H1 (cell line): ENCODE measurements around the gene CPNE5. TPM values are rescaled to one million over a fixed set of nuclear protein-coding genes. Genes with fewer than 3 reads are reported as not detected.

ENCODE experiments used
- CTCF ChIA-PET: fragments of 300-600 bp; sonication (Branson Sonifier 250); formaldehyde crosslinking; loops from one replicate; lab custom pipeline; 2021; ENCODE audit not compliant: partially characterized antibody; lab: Charles Lee
- POLR2A ChIA-PET: fragments of 300-600 bp; sonication (Branson Sonifier 250); formaldehyde crosslinking; loops from one replicate; lab custom pipeline; 2021; ENCODE audit warnings: inconsistent platforms; ENCODE audit not compliant: partially characterized antibody; lab: Charles Lee
- DNase-seq, 2 experiments: peaks; one replicate each; pipeline versions ENCODE4 v3.0.0 to v3.0.0-alpha.2; 2010 to 2022; ENCODE audit warnings: low spot score in 2 of 2, low read depth in 1 of 2, mixed read lengths in 1 of 2
- FAIRE-seq: peaks from 2 replicates; lab custom pipeline; 2011; peaks lifted over from hg19 to GRCh38; lab: Jason Lieb, UNC
- H2AFZ ChIP-seq: 2 replicates; pipeline ENCODE4 v1.8.1; 2012; ENCODE audit warnings: low read length, inconsistent platforms
- H2AK5ac ChIP-seq: 2 replicates; pipeline ENCODE4 v1.6.1; 2013; ENCODE audit warnings: low read depth, low read length
- H2BK120ac ChIP-seq: replicated peaks from 2 replicates; pipeline ENCODE3; 2013; ENCODE audit warnings: low read depth, low read length, inconsistent platforms
- H2BK12ac ChIP-seq: 2 replicates; pipeline ENCODE4 v1.6.1; 2013; ENCODE audit warnings: low read depth, low read length
- H2BK15ac ChIP-seq: 2 replicates; pipeline ENCODE4 v1.6.1; 2013; ENCODE audit warnings: low read length
- H2BK20ac ChIP-seq: 2 replicates; pipeline ENCODE4 v1.6.1; 2013; ENCODE audit warnings: low read length
- H2BK5ac ChIP-seq: 2 replicates; pipeline ENCODE4 v1.6.1; 2013; ENCODE audit warnings: low read depth, low read length
- H3K14ac ChIP-seq: 2 replicates; pipeline ENCODE4 v1.6.1; 2013; ENCODE audit warnings: inconsistent platforms; ENCODE audit not compliant: insufficient read length
- H3K18ac ChIP-seq: 2 replicates; pipeline ENCODE4 v1.6.1; 2013; ENCODE audit warnings: low read length; ENCODE audit errors: extremely low read depth
- H3K23ac ChIP-seq: 2 replicates; pipeline ENCODE4 v1.6.1; 2013; ENCODE audit warnings: inconsistent platforms; ENCODE audit not compliant: insufficient read length
- H3K23me2 ChIP-seq: 2 replicates; pipeline ENCODE4 v1.6.1; 2013; ENCODE audit warnings: low read depth, low read length
- H3K27ac ChIP-seq: 2 replicates; pipeline ENCODE4 v1.6.1; 2011; ENCODE audit warnings: low read depth, low read length, inconsistent platforms
- H3K27me3 ChIP-seq, 4 experiments: replicated peaks in 1 of 4; 1 replicate in 1 of 4; 2 replicates in 3 of 4; pipeline versions ENCODE4 v1.6.1 to v1.8.1; 2011 to 2013; ENCODE audit warnings: low read length in 3 of 4, mild to moderate bottlenecking in 3 of 4, inconsistent platforms in 2 of 4, mixed read lengths in 2 of 4, moderate library complexity in 1 of 4; ENCODE audit not compliant: control insufficient read depth in 3 of 4, insufficient read depth in 3 of 4; ENCODE audit errors: extremely low read depth in 1 of 4
- H3K36me3 ChIP-seq, 4 experiments: 2 replicates each; pipeline versions ENCODE4 v1.6.1 to v1.8.1; 2011 to 2013; ENCODE audit warnings: mild to moderate bottlenecking in 4 of 4, low read length in 3 of 4, moderate library complexity in 2 of 4, control low read depth in 1 of 4, inconsistent platforms in 1 of 4; ENCODE audit not compliant: insufficient read depth in 4 of 4, control insufficient read depth in 2 of 4
- H3K4ac ChIP-seq: replicated peaks from 2 replicates; pipeline ENCODE3; 2013; ENCODE audit warnings: low read length, low read depth, mixed read lengths, inconsistent platforms; ENCODE audit not compliant: insufficient read length
- H3K4me1 ChIP-seq, 4 experiments: replicated peaks in 1 of 4; 1 replicate in 1 of 4; 2 replicates in 3 of 4; pipeline versions ENCODE4 v1.6.1 to v1.8.1; 2011 to 2013; ENCODE audit warnings: low read length in 3 of 4, inconsistent platforms in 2 of 4, mixed read lengths in 1 of 4; ENCODE audit not compliant: insufficient read depth in 4 of 4, control insufficient read depth in 3 of 4
- H3K4me2 ChIP-seq, 2 experiments: 2 replicates each; pipeline versions ENCODE4 v1.6.1 to v1.8.1; 2011 to 2013; ENCODE audit warnings: low read depth in 2 of 2, low read length in 2 of 2, control low read depth in 1 of 2, inconsistent platforms in 1 of 2, mild to moderate bottlenecking in 1 of 2; ENCODE audit not compliant: insufficient read depth in 1 of 2
- H3K4me3 ChIP-seq, 4 experiments: fragments of 200-600, 300-600 bp in 1 of 4; sonication (generic), shearing (Covaris generic), sonication (Bioruptor Twin) in 1 of 4; 2 replicates each; pipeline versions ENCODE4 v1.5.1 to v1.8.1; 2011 to 2016; ENCODE audit warnings: low read length in 4 of 4, low read depth in 3 of 4, control low read depth in 2 of 4, inconsistent platforms in 2 of 4, mild to moderate bottlenecking in 2 of 4, mixed read lengths in 1 of 4, moderate library complexity in 1 of 4; ENCODE audit not compliant: insufficient read depth in 2 of 4; ENCODE audit errors: extremely low read depth in 1 of 4
- H3K56ac ChIP-seq: replicated peaks from 2 replicates; pipeline ENCODE3; 2013; ENCODE audit warnings: low read depth, mild to moderate bottlenecking, mixed read lengths, low read length, inconsistent platforms; ENCODE audit not compliant: insufficient read length
- H3K79me1 ChIP-seq: 2 replicates; pipeline ENCODE4 v1.6.1; 2013; ENCODE audit warnings: low read depth, low read length, control low read depth
- H3K79me2 ChIP-seq, 2 experiments: 2 replicates each; pipeline versions ENCODE4 v1.6.1 to v1.8.1; 2012 to 2013; ENCODE audit warnings: low read length in 2 of 2, mild to moderate bottlenecking in 2 of 2, inconsistent platforms in 1 of 2; ENCODE audit not compliant: insufficient read depth in 2 of 2, control insufficient read depth in 1 of 2
- H3K9ac ChIP-seq, 4 experiments: replicated peaks in 1 of 4; 1 replicate in 1 of 4; 2 replicates in 3 of 4; pipeline versions ENCODE4 v1.6.1 to v1.8.1; 2011 to 2013; ENCODE audit warnings: low read depth in 3 of 4, low read length in 3 of 4, control low read depth in 2 of 4, mild to moderate bottlenecking in 2 of 4, moderate library complexity in 2 of 4, inconsistent platforms in 1 of 4; ENCODE audit errors: extremely low read depth in 1 of 4
- H3K9me3 ChIP-seq, 2 experiments: 2 replicates each; pipeline versions ENCODE4 v1.6.1 to v1.8.1; 2012 to 2013; ENCODE audit warnings: mild to moderate bottlenecking in 2 of 2, moderate library complexity in 2 of 2, control low read depth in 1 of 2, inconsistent platforms in 1 of 2, low read depth in 1 of 2, low read length in 1 of 2, mixed read lengths in 1 of 2; ENCODE audit not compliant: insufficient read depth in 2 of 2
- H4K20me1 ChIP-seq, 2 experiments: replicated peaks in 1 of 2; 2 replicates each; pipeline versions ENCODE3 to v1.8.1; 2011 to 2013; ENCODE audit warnings: inconsistent platforms in 2 of 2, low read length in 2 of 2, mild to moderate bottlenecking in 1 of 2; ENCODE audit not compliant: insufficient read depth in 2 of 2, control insufficient read depth in 1 of 2
- H4K5ac ChIP-seq: 2 replicates; pipeline ENCODE4 v1.6.1; 2013; ENCODE audit warnings: low read length, low read depth, mixed read lengths, inconsistent platforms; ENCODE audit not compliant: insufficient read length
- H4K8ac ChIP-seq: 2 replicates; pipeline ENCODE4 v1.8.0; 2013; ENCODE audit warnings: mild to moderate bottlenecking, moderate library complexity, low read length, inconsistent platforms; ENCODE audit not compliant: insufficient read depth; ENCODE audit errors: extremely low read depth
- H4K91ac ChIP-seq: replicated peaks from 2 replicates; pipeline ENCODE3; 2013; ENCODE audit warnings: low read length, mixed read lengths, inconsistent platforms; ENCODE audit not compliant: insufficient read length
- BACH1 ChIP-seq: IDR thresholded peaks from 2 replicates; pipeline ENCODE4 v1.6.1; 2012; ENCODE audit warnings: low read length, improper control_type of control experiment
- BRCA1 ChIP-seq: IDR thresholded peaks from 2 replicates; pipeline ENCODE4 v1.6.1; 2012; ENCODE audit warnings: low read depth, low read length, improper control_type of control experiment
- CBX8 ChIP-seq: fragments of 300-800, 300-1000 bp; sonication (generic); IDR thresholded peaks from 2 replicates; pipeline ENCODE4 v1.7.1; 2016; ENCODE audit warnings: low read depth, low read length, borderline replicate concordance
- EZH2 ChIP-seq: fragments of 200-600 bp; sonication (generic); IDR thresholded peaks from 2 replicates; pipeline ENCODE4 v1.7.1; 2012; ENCODE audit warnings: low read depth, mild to moderate bottlenecking, moderate library complexity, low read length, inconsistent platforms; ENCODE audit not compliant: severe bottlenecking
- JUN ChIP-seq: IDR thresholded peaks from 2 replicates; pipeline ENCODE4 v1.6.1; 2011; ENCODE audit warnings: low read depth, mild to moderate bottlenecking, improper control_type of control experiment, low read length
- NRF1 ChIP-seq: IDR thresholded peaks from 2 replicates; pipeline ENCODE4 v1.6.1; 2011; ENCODE audit warnings: mild to moderate bottlenecking, low read depth, low read length, improper control_type of control experiment
- RAD21 ChIP-seq, 2 experiments: IDR thresholded peaks in 1 of 2; conservative IDR thresholded peaks in 1 of 2; 2 replicates each; pipeline ENCODE4 v1.6.1; 2011; ENCODE audit warnings: low read depth in 2 of 2, low read length in 2 of 2, improper control_type of control experiment in 1 of 2, inconsistent platforms in 1 of 2, mild to moderate bottlenecking in 1 of 2, moderate library complexity in 1 of 2
- SP1 ChIP-seq: IDR thresholded peaks from 2 replicates; pipeline ENCODE4 v1.6.1; 2011; ENCODE audit warnings: low read depth, low read length
- SP4 ChIP-seq: IDR thresholded peaks from 2 replicates; pipeline ENCODE4 v1.6.1; 2012; ENCODE audit warnings: low read length, inconsistent platforms
- SUZ12 ChIP-seq: fragments of 200-600 bp; sonication (generic); IDR thresholded peaks from 2 replicates; pipeline ENCODE4 v1.6.1; 2012; ENCODE audit warnings: mild to moderate bottlenecking, inconsistent platforms, low read length, moderate library complexity, mixed read lengths
- WGBS, 2 experiments: shearing (Covaris generic) in 1 of 2; methylation state at CpG; one replicate each; pipeline versions ENCODE4 v1.1.6 to v1.1.7; 2013 to 2015; ENCODE audit warnings: low lambda C conversion rate in 2 of 2, mixed read lengths in 2 of 2, inconsistent platforms in 1 of 2, low coverage in 1 of 2, missing lambda C conversion rate in 1 of 2; ENCODE audit not compliant: insufficient replicate concordance in 2 of 2, insufficient coverage in 1 of 2, insufficient read length in 1 of 2; ENCODE audit errors: extremely low coverage in 1 of 2, missing lambda C conversion rate in 1 of 2; 5-methylcytosine and 5-hydroxymethylcytosine counted together
- polyA plus RNA-seq, 7 experiments: library from polyadenylated mRNA; depleted of rRNA in 3 of 7; stranded (reverse) in 5 of 7; unstranded in 2 of 7; fragments of >200 nt in 5 of 7; fragments of 200-250 nt in 2 of 7; gene quantifications; 1 replicate in 5 of 7; 2 replicates in 1 of 7; 4 replicates in 1 of 7; pipeline versions ENCODE4 v1.2.1 to v1.2.3, GENCODE V29; 2011 to 2013; ENCODE audit warnings: missing spikeins in 2 of 7, mixed read lengths in 2 of 7
- total RNA-seq: library from RNA; stranded (reverse); fragmentation: NEBNext Ultra II Directional; extraction: Animal tissue kit (Norgen Biotek cat#: 25700); gene quantifications from 2 replicates; pipeline ENCODE4 v1.2.1, GENCODE V29; 2021
- TF ChIP-seq, protein P1 (sequence below): IDR thresholded peaks from 2 replicates; pipeline ENCODE4 v1.6.1; 2012; ENCODE audit warnings: inconsistent platforms
- TF ChIP-seq, protein P2 (sequence below): IDR thresholded peaks from 2 replicates; pipeline ENCODE4 v1.6.1; 2012; ENCODE audit warnings: low read length, inconsistent platforms

Gene CPNE5
- total and polyA plus RNA-seq, 2 of the 8 experiments (the other 6 are each of a cell fraction or from before 2014, with no cell fraction given), result 0.88 to 1.8 TPM

GRCh38 chr6:36718560-36718959 is 120.7 kb downstream of the CPNE5 start:
- Histone ChIP-seq H2AK5ac (no peak overlapping the region), H2BK12ac (no peak overlapping the region), H3K27ac (no peak overlapping the region; the same call in 1 of the 2 replicates), H2BK5ac (no peak overlapping the region), H3K23ac (no peak overlapping the region), H3K14ac (no peak overlapping the region), H3K79me2 (no peaks in the 10 kb centered on the region), H3K36me3 (no peaks in the 10 kb centered on the region), H3K4me2 (no peak overlapping the region), H4K5ac (no peak overlapping the region), H2AFZ (no peak overlapping the region), H3K56ac (no peak overlapping the region), H2BK120ac (no peak overlapping the region), H4K20me1 (no peaks in the 10 kb centered on the region), H3K4me3 (no peak overlapping the region), H3K23me2 (no peaks in the 10 kb centered on the region), H3K4ac (no peak overlapping the region), H3K18ac (no peak overlapping the region), H3K79me1 (no peaks in the 10 kb centered on the region; the same call in 1 of the 2 replicates), H3K9me3 (no peaks in the 10 kb centered on the region), H4K91ac (no peak overlapping the region), H3K4me1 (peaks cover 0 to 9% (median 6%) of the 10 kb centered on the region in 4 experiments; a peak in 5 of 7 replicates), H4K8ac (peak overlapping the region; percentile 52; the same call in 1 of the 2 replicates), H2BK20ac (no peak overlapping the region), H3K9ac (no peak overlapping the region), H3K27me3 (no peaks in the 10 kb centered on the region), H2BK15ac (no peak overlapping the region)
- POLR2A ChIA-PET, result interaction anchor here (1.5 kb wide), 1 partner anchor 110 kb away, joined by 7 read pairs; no protein-coding TSS in a partner anchor
- FAIRE-seq (no peak), DNase-seq (no peak)
- 88% methylated on average over 5 of the region's 5 CpGs; no CpG with 5 or more reads in 1 of the 2 experiments for WGBS, 2 experiments
- CTCF ChIA-PET, result interaction anchor here (0.6 to 5.5 kb wide), 8 partner anchors 8 to 103 kb away, joined by 3 to 21 read pairs (median 8); no protein-coding TSS in a partner anchor
- TF ChIP-seq SP1, result no peak
- no peak for TF ChIP-seq EZH2
- TF ChIP-seq, protein P1, sequence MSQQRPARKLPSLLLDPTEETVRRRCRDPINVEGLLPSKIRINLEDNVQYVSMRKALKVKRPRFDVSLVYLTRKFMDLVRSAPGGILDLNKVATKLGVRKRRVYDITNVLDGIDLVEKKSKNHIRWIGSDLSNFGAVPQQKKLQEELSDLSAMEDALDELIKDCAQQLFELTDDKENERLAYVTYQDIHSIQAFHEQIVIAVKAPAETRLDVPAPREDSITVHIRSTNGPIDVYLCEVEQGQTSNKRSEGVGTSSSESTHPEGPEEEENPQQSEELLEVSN, result no peak
- TF ChIP-seq NRF1, result no peak
- no peak for TF ChIP-seq SUZ12
- no peak for TF ChIP-seq JUN
- TF ChIP-seq CBX8, result no peak
- TF ChIP-seq, protein P2, sequence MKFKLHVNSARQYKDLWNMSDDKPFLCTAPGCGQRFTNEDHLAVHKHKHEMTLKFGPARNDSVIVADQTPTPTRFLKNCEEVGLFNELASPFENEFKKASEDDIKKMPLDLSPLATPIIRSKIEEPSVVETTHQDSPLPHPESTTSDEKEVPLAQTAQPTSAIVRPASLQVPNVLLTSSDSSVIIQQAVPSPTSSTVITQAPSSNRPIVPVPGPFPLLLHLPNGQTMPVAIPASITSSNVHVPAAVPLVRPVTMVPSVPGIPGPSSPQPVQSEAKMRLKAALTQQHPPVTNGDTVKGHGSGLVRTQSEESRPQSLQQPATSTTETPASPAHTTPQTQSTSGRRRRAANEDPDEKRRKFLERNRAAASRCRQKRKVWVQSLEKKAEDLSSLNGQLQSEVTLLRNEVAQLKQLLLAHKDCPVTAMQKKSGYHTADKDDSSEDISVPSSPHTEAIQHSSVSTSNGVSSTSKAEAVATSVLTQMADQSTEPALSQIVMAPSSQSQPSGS, result no peak
- TF ChIP-seq SP4, result no peak
- TF ChIP-seq RAD21 (IDR thresholded peaks at IDR 0.05 in 1 of 2, conservative IDR thresholded peaks at IDR 0.05 in 1 of 2; ENCODE audit: low read depth in 2 of 2, low read length in 2 of 2), result no peak
- TF ChIP-seq BACH1, result no peak
- TF ChIP-seq BRCA1, result no peak
